ENCODE measurements around the gene RPP40. TPM values are rescaled to one million over a fixed set of nuclear protein-coding genes. Genes with fewer than 3 reads are reported as not detected.

RPP40 gene
- polyA plus RNA-seq, 1 of the 3 experiments (the other 2 are of a cell fraction): 9.8 TPM

DNA sequence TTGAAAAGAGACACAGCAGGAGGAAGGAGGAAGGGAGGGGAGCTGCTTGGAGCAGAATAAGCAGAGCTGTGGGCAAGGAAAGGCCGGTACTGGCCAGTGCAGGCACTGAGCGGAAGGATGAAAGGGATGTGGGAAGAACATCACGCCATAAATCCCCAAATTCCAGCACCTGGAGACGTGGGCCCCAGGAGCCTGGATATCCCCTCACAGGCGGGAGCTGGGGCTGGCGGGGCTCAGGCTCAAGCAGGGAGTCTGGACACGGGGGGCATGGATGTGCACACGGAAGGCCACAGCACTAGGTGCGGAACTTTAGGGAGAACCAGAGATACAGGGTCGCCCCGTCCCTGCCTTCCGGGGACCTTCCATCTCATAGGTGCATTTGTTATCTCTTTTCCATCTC, 7.5 kb upstream of the RPP40 start:
- Histone ChIP-seq H3K27ac (ENCODE audit: low read depth in 2 of 2, low read length in 1 of 2) (no peak overlapping the region), H4K20me1 (ENCODE audit: insufficient read depth) (no peaks in the 10 kb centered on the region), H3K9ac (no peak overlapping the region), H3K27me3 (ENCODE audit: insufficient read depth) (no peaks in the 10 kb centered on the region), H3K9me3 (no peaks in the 10 kb centered on the region), H3K79me2 (ENCODE audit: insufficient read depth) (no peaks in the 10 kb centered on the region), H2AFZ (ENCODE audit: low read depth) (no peak overlapping the region), H3F3A (replicated peaks; ENCODE audit: insufficient read depth) (no peaks in the 10 kb centered on the region), H3K4me2 (no peak overlapping the region), H3K4me1 (ENCODE audit: control insufficient read depth in 1 of 2, insufficient read depth in 2 of 2, low read depth in 1 of 2, low read length in 1 of 2) (no peaks in the 10 kb centered on the region), H3K4me3 (ENCODE audit: low read depth in 2 of 2, low read length in 1 of 2) (no peak overlapping the region), H3K9me2 (no peaks in the 10 kb centered on the region), H3K36me3 (replicated peaks in 1 of 2; ENCODE audit: control insufficient read depth in 1 of 2, insufficient read depth in 2 of 2, low read length in 1 of 2) (no peaks in the 10 kb centered on the region)
- POLR2A ChIA-PET: no interaction called here
- WGBS (ENCODE audit: low lambda C conversion rate): 82% methylated on average over 8 of the region's 12 CpGs
- DNase-seq: no peak
- CTCF ChIA-PET: no interaction called here
- TF ChIP-seq RCOR1 (IDR thresholded peaks at IDR 0.05; ENCODE audit: low read length) (no peak), MEF2A (IDR thresholded peaks at IDR 0.05; ENCODE audit: borderline replicate concordance, low read depth) (no peak), RFX5 (IDR thresholded peaks at IDR 0.05; ENCODE audit: low read length) (no peak), FOXJ3 (CRISPR knock-in tag; IDR thresholded peaks at IDR 0.05) (no peak), FOXM1 (IDR thresholded peaks at IDR 0.05; ENCODE audit: low read depth) (no peak), USF2 (IDR thresholded peaks at IDR 0.05; ENCODE audit: borderline replicate concordance, low read depth, low read length) (no peak), POLR2AphosphoS5 (IDR thresholded peaks at IDR 0.05; ENCODE audit: low read depth, low read length) (no peak), TCF12 (IDR thresholded peaks at IDR 0.05) (no peak), ELF1 (IDR thresholded peaks at IDR 0.05) (no peak)
- TF ChIP-seq, protein P1, sequence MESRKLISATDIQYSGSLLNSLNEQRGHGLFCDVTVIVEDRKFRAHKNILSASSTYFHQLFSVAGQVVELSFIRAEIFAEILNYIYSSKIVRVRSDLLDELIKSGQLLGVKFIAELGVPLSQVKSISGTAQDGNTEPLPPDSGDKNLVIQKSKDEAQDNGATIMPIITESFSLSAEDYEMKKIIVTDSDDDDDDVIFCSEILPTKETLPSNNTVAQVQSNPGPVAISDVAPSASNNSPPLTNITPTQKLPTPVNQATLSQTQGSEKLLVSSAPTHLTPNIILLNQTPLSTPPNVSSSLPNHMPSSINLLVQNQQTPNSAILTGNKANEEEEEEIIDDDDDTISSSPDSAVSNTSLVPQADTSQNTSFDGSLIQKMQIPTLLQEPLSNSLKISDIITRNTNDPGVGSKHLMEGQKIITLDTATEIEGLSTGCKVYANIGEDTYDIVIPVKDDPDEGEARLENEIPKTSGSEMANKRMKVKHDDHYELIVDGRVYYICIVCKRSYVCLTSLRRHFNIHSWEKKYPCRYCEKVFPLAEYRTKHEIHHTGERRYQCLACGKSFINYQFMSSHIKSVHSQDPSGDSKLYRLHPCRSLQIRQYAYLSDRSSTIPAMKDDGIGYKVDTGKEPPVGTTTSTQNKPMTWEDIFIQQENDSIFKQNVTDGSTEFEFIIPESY (IDR thresholded peaks at IDR 0.05; ENCODE audit: borderline replicate concordance, low read depth): no peak

GRCh38 chr6:5007531-5007930, 3.7 kb upstream of the RPP40 start:
- Histone ChIP-seq H3K36me3 (replicated peaks in 1 of 2; ENCODE audit: control insufficient read depth in 1 of 2, insufficient read depth in 2 of 2, low read length in 1 of 2) (no peaks in the 10 kb centered on the region), H3K27ac (ENCODE audit: low read depth in 2 of 2, low read length in 1 of 2) (no peak overlapping the region), H3K4me3 (ENCODE audit: low read depth in 2 of 2, low read length in 1 of 2) (no peak overlapping the region), H3K79me2 (ENCODE audit: insufficient read depth) (no peaks in the 10 kb centered on the region), H3K9ac (no peak overlapping the region), H3K27me3 (ENCODE audit: insufficient read depth) (no peaks in the 10 kb centered on the region), H2AFZ (ENCODE audit: low read depth) (no peak overlapping the region), H4K20me1 (ENCODE audit: insufficient read depth) (no peaks in the 10 kb centered on the region), H3K9me2 (no peaks in the 10 kb centered on the region), H3K9me3 (no peaks in the 10 kb centered on the region), H3K4me1 (ENCODE audit: control insufficient read depth in 1 of 2, insufficient read depth in 2 of 2, low read depth in 1 of 2, low read length in 1 of 2) (peaks cover 0 to 2% of the 10 kb centered on the region in 2 experiments; a peak in 2 of 4 replicates), H3K4me2 (no peak overlapping the region), H3F3A (replicated peaks; ENCODE audit: insufficient read depth) (no peaks in the 10 kb centered on the region)
- no peak for DNase-seq
- 92% methylated on average over 1 of the region's 3 CpGs for WGBS (ENCODE audit: low lambda C conversion rate)
- TF ChIP-seq NFIC (IDR thresholded peaks at IDR 0.05; ENCODE audit: borderline replicate concordance): no peak
- ChIA-PET CTCF (no interaction called here), POLR2A (no interaction called here)

All from SK-N-SH (cell line).